Neural progenitor cell (in vitro differentiated cells): Measurements from ENCODE around the gene DPYSL5.

Experiments
- CTCF ChIP-seq: fragments of 200-600 bp; sonication (generic); IDR thresholded peaks from 2 replicates; pipeline ENCODE4 v1.5.1; 2017; ENCODE audit warnings: antibody characterized with exemption, mild to moderate bottlenecking
- EZH2 ChIP-seq: fragments of 200-600 bp; sonication (generic); IDR thresholded peaks from 2 replicates; pipeline ENCODE4 v1.6.1; 2017; ENCODE audit warnings: antibody characterized with exemption, mild to moderate bottlenecking, moderate library complexity

GRCh38 chr2:26913999-26914658, 66.2 kb downstream of the DPYSL5 start:
- TF ChIP-seq CTCF (peak; percentile 22), EZH2 (no peak)
